SU-DHL-6 (cell line): ENCODE results near the gene EML6.

Source experiments
- H2AFZ ChIP-seq: fragments of 200-600 bp; sonication (generic); 2 replicates; pipeline ENCODE4 v1.6.1; 2014; ENCODE audit warnings: low read depth, mild to moderate bottlenecking, moderate library complexity, mixed read lengths, antibody characterized with exemption, low read length; ENCODE audit not compliant: severe bottlenecking
- H3F3A ChIP-seq: fragments of 200-600 bp; shearing (Covaris generic); 2 replicates; pipeline ENCODE4 v1.6.0; 2016; ENCODE audit warnings: antibody characterized with exemption, mild to moderate bottlenecking; ENCODE audit not compliant: insufficient read depth
- H3K27ac ChIP-seq: fragments of 200-600 bp; sonication (generic); 2 replicates; pipeline ENCODE4 v1.5.1; 2016; ENCODE audit warnings: low read depth, mild to moderate bottlenecking, low read length, moderate library complexity, mixed read lengths
- H3K27me3 ChIP-seq: fragments of 200-600 bp; sonication (generic), shearing (Covaris generic); 2 replicates; pipeline ENCODE4 v1.6.0; 2014; ENCODE audit warnings: mild to moderate bottlenecking, low read length
- H3K36me3 ChIP-seq: fragments of 200-600 bp; sonication (generic); 2 replicates; pipeline ENCODE4 v1.6.1; 2014; ENCODE audit warnings: mild to moderate bottlenecking, low read length, mixed read lengths
- H3K4me2 ChIP-seq: fragments of 300-600, 200-600 bp; shearing (Covaris generic), sonication (generic); 2 replicates; pipeline ENCODE4 v1.6.0; 2014; ENCODE audit warnings: low read length, low read depth, mild to moderate bottlenecking; ENCODE audit not compliant: poor library complexity, severe bottlenecking
- H3K4me3 ChIP-seq: fragments of 200-600 bp; sonication (generic); 2 replicates; pipeline ENCODE4 v1.5.1; 2014; ENCODE audit warnings: antibody characterized with exemption, low read length, mild to moderate bottlenecking, mixed read lengths; ENCODE audit not compliant: insufficient read depth, poor library complexity, severe bottlenecking
- H3K79me2 ChIP-seq: fragments of 200-600 bp; sonication (generic); 2 replicates; pipeline ENCODE4 v1.6.1; 2014; ENCODE audit warnings: mild to moderate bottlenecking, low read length, moderate library complexity; ENCODE audit not compliant: insufficient read depth
- H3K9ac ChIP-seq: fragments of 200-600 bp; sonication (generic); 2 replicates; pipeline ENCODE4 v1.7.0; 2014; ENCODE audit warnings: mild to moderate bottlenecking, low read length
- H3K9me2 ChIP-seq: fragments of 200-600 bp; sonication (generic); replicated peaks from 2 replicates; pipeline ENCODE4 v1.6.1; 2014; ENCODE audit warnings: low read length; ENCODE audit not compliant: insufficient read depth
- H3K9me3 ChIP-seq: fragments of 200-600 bp; sonication (generic); 2 replicates; pipeline ENCODE4 v1.6.1; 2014; ENCODE audit warnings: low read length, mixed read lengths; ENCODE audit not compliant: insufficient read depth
- H4K20me1 ChIP-seq: fragments of 200-600 bp; sonication (generic); 2 replicates; pipeline ENCODE4 v1.6.1; 2014; ENCODE audit warnings: low read depth, mild to moderate bottlenecking, antibody characterized with exemption, low read length, moderate library complexity, mixed read lengths
- EZH2phosphoT487 ChIP-seq: fragments of 200-600 bp; sonication (generic), shearing (Covaris generic); conservative IDR thresholded peaks from 2 replicates; pipeline ENCODE4 v1.6.1; 2018; ENCODE audit warnings: mild to moderate bottlenecking, antibody characterized with exemption, low read length, moderate library complexity, mixed read lengths
- TF ChIP-seq, protein P1 (sequence below): fragments of 200-600 bp; sonication (generic); IDR thresholded peaks from one replicate; pipeline ENCODE4 v1.5.1; 2017; ENCODE audit warnings: antibody characterized with exemption, mild to moderate bottlenecking, low read length, moderate library complexity; ENCODE audit not compliant: insufficient read depth, poor library complexity, severe bottlenecking

EML6 gene

DNA sequence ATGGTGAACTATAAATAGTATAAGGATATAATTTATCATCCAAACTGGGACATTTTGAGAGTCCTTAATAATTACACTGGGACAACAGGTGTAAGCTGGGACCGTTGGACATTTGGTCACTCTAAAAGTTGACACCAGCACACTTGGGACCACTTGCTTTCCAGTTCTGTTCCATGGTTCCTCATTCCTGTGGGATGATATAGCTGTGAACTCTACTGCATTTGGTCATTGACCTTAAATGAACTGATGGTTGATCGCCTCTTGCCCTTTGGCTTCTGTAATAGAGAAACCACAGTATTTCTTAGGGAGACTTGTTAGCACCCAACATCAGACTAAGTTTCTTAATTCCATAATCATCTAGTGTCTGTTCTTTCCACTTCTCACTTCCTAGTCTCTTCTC lies 46.7 kb downstream of the EML6 start:
- peaks cover 4% of the 10 kb centered on the region; the same call in 1 of the 2 replicates for H3K36me3 ChIP-seq
- no peak overlapping the region for H3K27ac ChIP-seq
- no peak overlapping the region for H3K4me2 ChIP-seq
- H3K9me2 ChIP-seq: no peaks in the 10 kb centered on the region
- H3K9ac ChIP-seq: no peak overlapping the region
- peaks cover 5% of the 10 kb centered on the region; the same call in 1 of the 2 replicates for H3K9me3 ChIP-seq
- H3F3A ChIP-seq: no peaks in the 10 kb centered on the region
- TF ChIP-seq, protein P1, sequence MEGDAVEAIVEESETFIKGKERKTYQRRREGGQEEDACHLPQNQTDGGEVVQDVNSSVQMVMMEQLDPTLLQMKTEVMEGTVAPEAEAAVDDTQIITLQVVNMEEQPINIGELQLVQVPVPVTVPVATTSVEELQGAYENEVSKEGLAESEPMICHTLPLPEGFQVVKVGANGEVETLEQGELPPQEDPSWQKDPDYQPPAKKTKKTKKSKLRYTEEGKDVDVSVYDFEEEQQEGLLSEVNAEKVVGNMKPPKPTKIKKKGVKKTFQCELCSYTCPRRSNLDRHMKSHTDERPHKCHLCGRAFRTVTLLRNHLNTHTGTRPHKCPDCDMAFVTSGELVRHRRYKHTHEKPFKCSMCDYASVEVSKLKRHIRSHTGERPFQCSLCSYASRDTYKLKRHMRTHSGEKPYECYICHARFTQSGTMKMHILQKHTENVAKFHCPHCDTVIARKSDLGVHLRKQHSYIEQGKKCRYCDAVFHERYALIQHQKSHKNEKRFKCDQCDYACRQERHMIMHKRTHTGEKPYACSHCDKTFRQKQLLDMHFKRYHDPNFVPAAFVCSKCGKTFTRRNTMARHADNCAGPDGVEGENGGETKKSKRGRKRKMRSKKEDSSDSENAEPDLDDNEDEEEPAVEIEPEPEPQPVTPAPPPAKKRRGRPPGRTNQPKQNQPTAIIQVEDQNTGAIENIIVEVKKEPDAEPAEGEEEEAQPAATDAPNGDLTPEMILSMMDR: no peak
- no peak for TF ChIP-seq EZH2phosphoT487
- H4K20me1 ChIP-seq: no peaks in the 10 kb centered on the region
- H3K79me2 ChIP-seq: 0 out of 2 replicates have a peak, but pooled peaks cover 4% of the 10 kb centered on the region
- no peak overlapping the region for H2AFZ ChIP-seq
- H3K27me3 ChIP-seq: no peaks in the 10 kb centered on the region
- no peak overlapping the region for H3K4me3 ChIP-seq

- no peak overlapping the region for H2AFZ ChIP-seq
- H3K27ac ChIP-seq: no peak overlapping the region
- peaks cover 4% of the 10 kb centered on the region; the same call in 1 of the 2 replicates for H3K36me3 ChIP-seq
- H3F3A ChIP-seq: no peaks in the 10 kb centered on the region
- no peaks in the 10 kb centered on the region for H4K20me1 ChIP-seq
- no peaks in the 10 kb centered on the region for H3K27me3 ChIP-seq
- H3K9me2 ChIP-seq: no peaks in the 10 kb centered on the region
- H3K9ac ChIP-seq: no peak overlapping the region
- peaks cover 9% of the 10 kb centered on the region; the same call in 1 of the 2 replicates for H3K9me3 ChIP-seq
- TF ChIP-seq, protein P1: no peak
- no peak for TF ChIP-seq EZH2phosphoT487
- no peak overlapping the region for H3K4me3 ChIP-seq
- no peak overlapping the region for H3K4me2 ChIP-seq
- H3K79me2 ChIP-seq: 0 out of 2 replicates have a peak, but pooled peaks cover 4% of the 10 kb centered on the region
These were observed 47.2 kb downstream of the EML6 start for GRCh38 chr2:54770676-54771075.

- Histone ChIP-seq H3K27me3 (no peaks in the 10 kb centered on the region), H4K20me1 (no peaks in the 10 kb centered on the region), H3K4me2 (no peak overlapping the region), H3K36me3 (peaks cover 4% of the 10 kb centered on the region; the same call in 1 of the 2 replicates), H3K4me3 (no peak overlapping the region), H3F3A (no peaks in the 10 kb centered on the region), H2AFZ (no peak overlapping the region), H3K9me3 (peaks cover 12% of the 10 kb centered on the region; the same call in 1 of the 2 replicates), H3K79me2 (0 out of 2 replicates have a peak, but pooled peaks cover 4% of the 10 kb centered on the region), H3K27ac (no peak overlapping the region), H3K9ac (no peak overlapping the region), H3K9me2 (no peaks in the 10 kb centered on the region)
- no peak for TF ChIP-seq EZH2phosphoT487
- TF ChIP-seq, protein P1: no peak
These were observed 47.9 kb downstream of the EML6 start for GRCh38 chr2:54771166-54771885.
